Panc1 (cell line): ENCODE results near the gene EME2.

Experiments
- CTCF ChIP-seq: fragments of 450-650 bp; IDR thresholded peaks from 2 replicates; pipeline ENCODE4 v1.5.1; 2017; ENCODE audit warnings: mild to moderate bottlenecking
- SIN3A ChIP-seq: IDR thresholded peaks from 2 replicates; pipeline ENCODE4 v1.6.1; 2012; ENCODE audit warnings: low read depth, mild to moderate bottlenecking, low read length, moderate library complexity, borderline replicate concordance; ENCODE audit not compliant: insufficient read depth

- TF ChIP-seq SIN3A = no peak
- no peak for TF ChIP-seq CTCF
These were observed 13.8 kb downstream of the EME2 start for GRCh38 chr16:1786242-1787055.
